DLD1 (cell line): ENCODE results near the gene APOL5.

Experiments used
- in situ Hi-C: cut with HindIII; loops from 2 replicates; pipeline ENCODE4 v1.10.0; 2017; ENCODE audit warnings: low sequenced_read_pairs

Gene APOL5

GRCh38 chr22:35739931-35740380 lies 22.3 kb downstream of the APOL5 start:
- in situ Hi-C loops, result no loop called here

GRCh38 chr22:35740616-35741015 lies 22.9 kb downstream of the APOL5 start:
- in situ Hi-C loops, result no loop called here

- in situ Hi-C loops, result no loop called here
These were observed 24.8 kb downstream of the APOL5 start for GRCh38 chr22:35742342-35743100.

GRCh38 chr22:35743326-35743860 lies 25.7 kb downstream of the APOL5 start:
- in situ Hi-C loops, result no loop called here

- in situ Hi-C loops, result no loop called here
These were observed 28.6 kb downstream of the APOL5 start for GRCh38 chr22:35746248-35746647.

- in situ Hi-C loops, result no loop called here
These were observed 29.5 kb downstream of the APOL5 start for GRCh38 chr22:35746946-35747703.

- in situ Hi-C loops, result no loop called here
These were observed 32.1 kb downstream of the APOL5 start for GRCh38 chr22:35749808-35750207.

GRCh38 chr22:35752006-35752862 lies 34.6 kb downstream of the APOL5 start:
- in situ Hi-C loops, result no loop called here

GRCh38 chr22:35752863-35753189 lies 35.2 kb downstream of the APOL5 start:
- in situ Hi-C loops, result no loop called here

GRCh38 chr22:35754761-35755160 lies 37.1 kb downstream of the APOL5 start:
- in situ Hi-C loops, result no loop called here

- in situ Hi-C loops, result no loop called here
These were observed 39.0 kb downstream of the APOL5 start for GRCh38 chr22:35756722-35757121.

GRCh38 chr22:35758394-35758793 lies 40.7 kb downstream of the APOL5 start:
- in situ Hi-C loops, result no loop called here

- in situ Hi-C loops, result no loop called here
These were observed 43.4 kb downstream of the APOL5 start for GRCh38 chr22:35761037-35761436.

- in situ Hi-C loops, result no loop called here
These were observed 49.2 kb downstream of the APOL5 start for GRCh38 chr22:35766654-35767580.

- in situ Hi-C loops, result no loop called here
These were observed 52.3 kb downstream of the APOL5 start for GRCh38 chr22:35769974-35770373.

- in situ Hi-C loops, result no loop called here
These were observed 57.7 kb downstream of the APOL5 start for GRCh38 chr22:35775339-35775738.

GRCh38 chr22:35777335-35777975 lies 59.8 kb downstream of the APOL5 start:
- in situ Hi-C loops, result no loop called here
